Type B pancreatic cell (in vitro differentiated cells): ENCODE data around the gene ILDR2. TPM values are rescaled to one million over a fixed set of nuclear protein-coding genes. Genes with fewer than 3 reads are reported as not detected.

ENCODE experiments used
- DNase-seq: peaks from one replicate; pipeline ENCODE4 v3.0.0; 2021; ENCODE audit warnings: mixed read lengths; ENCODE audit not compliant: unreplicated experiment; ENCODE audit errors: extremely low spot score
- H3K27ac Mint-ChIP-seq: 2 replicates; pipeline ENCODE4 v1.8.0; 2021; ENCODE audit warnings: mild to moderate bottlenecking, mixed read lengths
- H3K27me3 Mint-ChIP-seq: 2 replicates; pipeline ENCODE4 v1.8.0; 2021; ENCODE audit warnings: mixed read lengths
- H3K36me3 Mint-ChIP-seq: 2 replicates; pipeline ENCODE4 v1.8.0; 2021; ENCODE audit warnings: mixed read lengths
- H3K4me1 Mint-ChIP-seq: one replicate; pipeline ENCODE4 v1.8.0; 2021; ENCODE audit warnings: mixed read lengths; ENCODE audit not compliant: unreplicated experiment
- H3K4me3 Mint-ChIP-seq: 2 replicates; pipeline ENCODE4 v1.8.0; 2021; ENCODE audit warnings: mild to moderate bottlenecking, mixed read lengths
- H3K9me3 Mint-ChIP-seq: 2 replicates; pipeline ENCODE4 v1.8.0; 2021; ENCODE audit warnings: mixed read lengths
- CTCF ChIP-seq: fragments of 200-600 bp; sonication (generic); conservative IDR thresholded peaks from 2 replicates; pipeline ENCODE4 v1.5.0; 2021; ENCODE audit warnings: antibody characterized with exemption, mild to moderate bottlenecking
- total RNA-seq: library from RNA; stranded (reverse); gene quantifications from 2 replicates; pipeline ENCODE4 v1.2.1, GENCODE V29; 2021; ENCODE audit warnings: low replicate concordance

ILDR2 gene
- total RNA-seq, 1 donor from 2014 or later = 48.7 TPM

DNA sequence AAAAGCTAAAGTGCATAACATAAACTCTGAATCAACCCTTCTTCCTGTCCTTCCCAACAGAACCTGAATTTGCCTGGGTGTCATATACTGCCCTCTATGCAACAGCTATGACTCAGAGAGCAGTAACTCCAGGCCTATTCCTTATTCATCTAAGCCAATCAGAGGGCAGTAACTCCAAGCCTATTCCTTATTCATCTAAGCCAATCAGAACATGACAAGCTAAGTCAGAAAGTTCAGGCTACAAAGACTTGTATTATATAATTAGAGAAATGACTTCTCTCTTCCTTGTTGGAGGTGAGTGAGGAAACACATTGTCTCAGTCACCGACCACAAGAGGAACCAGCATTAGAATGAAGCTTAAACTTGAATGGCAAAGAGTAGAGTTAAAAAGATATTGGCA, 73.1 kb downstream of the ILDR2 start:
- no peaks in the 10 kb centered on the region for H3K4me1 Mint-ChIP-seq
- no peaks in the 10 kb centered on the region for H3K9me3 Mint-ChIP-seq
- no peak overlapping the region for H3K27ac Mint-ChIP-seq
- no peak overlapping the region for H3K4me3 Mint-ChIP-seq
- no peak for TF ChIP-seq CTCF
- H3K36me3 Mint-ChIP-seq = no peaks in the 10 kb centered on the region
- peaks cover 14% of the 10 kb centered on the region for H3K27me3 Mint-ChIP-seq
- DNase-seq = no peak

DNA sequence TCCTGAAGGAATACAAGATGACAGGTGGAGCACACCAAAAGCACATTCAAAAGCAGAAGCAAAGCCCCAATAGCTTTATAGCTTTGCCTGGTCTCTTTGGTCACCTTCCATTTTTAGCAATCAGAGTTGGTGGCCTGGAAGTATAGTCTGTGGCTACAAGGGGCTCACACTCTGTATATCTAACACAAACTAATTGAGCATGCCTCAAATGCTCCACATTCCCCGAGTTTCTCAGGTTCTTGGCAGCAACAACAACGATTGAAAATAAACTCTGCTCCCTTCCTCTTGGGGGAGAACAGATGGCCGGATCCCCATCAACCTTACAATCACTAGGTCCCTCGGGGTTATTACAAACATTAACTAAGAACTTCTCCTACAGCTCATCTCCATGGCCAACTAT, 74.4 kb downstream of the ILDR2 start:
- peaks cover 13% of the 10 kb centered on the region for H3K27me3 Mint-ChIP-seq
- TF ChIP-seq CTCF = no peak
- no peak overlapping the region for H3K4me3 Mint-ChIP-seq
- H3K9me3 Mint-ChIP-seq = no peaks in the 10 kb centered on the region
- no peak for DNase-seq
- H3K4me1 Mint-ChIP-seq = no peaks in the 10 kb centered on the region
- H3K36me3 Mint-ChIP-seq = no peaks in the 10 kb centered on the region
- H3K27ac Mint-ChIP-seq = no peak overlapping the region

GRCh38 chr1:166899769-166900168, 75.6 kb downstream of the ILDR2 start:
- TF ChIP-seq CTCF = no peak
- H3K27ac Mint-ChIP-seq = no peak overlapping the region
- DNase-seq = no peak
- no peaks in the 10 kb centered on the region for H3K36me3 Mint-ChIP-seq
- H3K9me3 Mint-ChIP-seq = no peaks in the 10 kb centered on the region
- H3K27me3 Mint-ChIP-seq = peaks cover 22% of the 10 kb centered on the region
- no peak overlapping the region for H3K4me3 Mint-ChIP-seq
- no peaks in the 10 kb centered on the region for H3K4me1 Mint-ChIP-seq

- no peaks in the 10 kb centered on the region for H3K4me1 Mint-ChIP-seq
- no peak for DNase-seq
- no peak for TF ChIP-seq CTCF
- H3K36me3 Mint-ChIP-seq = no peaks in the 10 kb centered on the region
- H3K9me3 Mint-ChIP-seq = no peaks in the 10 kb centered on the region
- no peak overlapping the region for H3K4me3 Mint-ChIP-seq
- H3K27me3 Mint-ChIP-seq = peaks cover 41% of the 10 kb centered on the region
- H3K27ac Mint-ChIP-seq = no peak overlapping the region
Observed at GRCh38 chr1:166895766-166896165, 79.6 kb downstream of the ILDR2 start.

- Mint-ChIP-seq H3K4me3 (no peak overlapping the region), H3K4me1 (no peaks in the 10 kb centered on the region), H3K9me3 (no peaks in the 10 kb centered on the region), H3K27me3 (peaks cover 66% of the 10 kb centered on the region), H3K36me3 (no peaks in the 10 kb centered on the region), H3K27ac (no peak overlapping the region)
- TF ChIP-seq CTCF = no peak
- no peak for DNase-seq
Observed at GRCh38 chr1:166889776-166890175, 85.6 kb downstream of the ILDR2 start.
